GM12872 (cell line): ENCODE measurements around the gene SPATA1.
A peak's percentile ranks its signal among the peaks of the same experiment; 100 is the strongest.

Source experiments
- CTCF ChIP-seq: IDR thresholded peaks from 3 replicates; pipeline ENCODE4 v1.5.1; 2011; ENCODE audit warnings: low read depth, mild to moderate bottlenecking, low read length, moderate library complexity; ENCODE audit not compliant: insufficient read depth

Gene SPATA1

GRCh38 chr1:84510165-84510564 lies 4.0 kb downstream of the SPATA1 start:
- TF ChIP-seq CTCF, result no peak

GRCh38 chr1:84510668-84511067 lies 4.5 kb downstream of the SPATA1 start:
- TF ChIP-seq CTCF, result no peak

- TF ChIP-seq CTCF, result no peak
These were observed 18.4 kb downstream of the SPATA1 start for GRCh38 chr1:84524590-84524989.

GRCh38 chr1:84525779-84526178 lies 19.6 kb downstream of the SPATA1 start:
- TF ChIP-seq CTCF, result no peak

- TF ChIP-seq CTCF, result no peak
These were observed 32.4 kb downstream of the SPATA1 start for GRCh38 chr1:84538599-84538998.

- TF ChIP-seq CTCF, result no peak
These were observed 33.8 kb downstream of the SPATA1 start for GRCh38 chr1:84539972-84540371.

GRCh38 chr1:84540759-84541158 lies 34.6 kb downstream of the SPATA1 start:
- no peak for TF ChIP-seq CTCF

- peak; percentile 40; the same call in 2 of the 3 replicates for TF ChIP-seq CTCF
These were observed 35.5 kb downstream of the SPATA1 start for GRCh38 chr1:84541679-84542078.
